ENCODE data around the gene XPR1.
"Not testable (repeated sequence)": the region's sequence is repeated elsewhere in the genome, so short reads cannot be mapped to it uniquely, and the experiment has no call there.

XPR1 gene

GRCh38 chr1:180786624-180787023 is 154.8 kb downstream of the XPR1 start:
- DNase-seq = no peak

GRCh38 chr1:180787628-180788307 is 155.9 kb downstream of the XPR1 start:
- no peak for DNase-seq

GRCh38 chr1:180789460-180789859 is 157.6 kb downstream of the XPR1 start:
- DNase-seq = no peak

- not testable (repeated sequence) for DNase-seq
Observed at GRCh38 chr1:180791152-180791551, 159.3 kb downstream of the XPR1 start.

GRCh38 chr1:180791806-180792205 is 160.0 kb downstream of the XPR1 start:
- no peak for DNase-seq

GRCh38 chr1:180793451-180793850 is 161.6 kb downstream of the XPR1 start:
- DNase-seq = no peak

- DNase-seq = no peak
Observed at GRCh38 chr1:180796897-180797640, 165.2 kb downstream of the XPR1 start.

- no peak for DNase-seq
Observed at GRCh38 chr1:180800945-180801344, 169.1 kb downstream of the XPR1 start.

GRCh38 chr1:180802813-180803212 is 171.0 kb downstream of the XPR1 start:
- no peak for DNase-seq

- DNase-seq = no peak
Observed at GRCh38 chr1:180805316-180805715, 173.5 kb downstream of the XPR1 start.

- DNase-seq = no peak
Observed at GRCh38 chr1:180811298-180811697, 179.5 kb downstream of the XPR1 start.

- no peak for DNase-seq
Observed at GRCh38 chr1:180811886-180812285, 180.1 kb downstream of the XPR1 start.

- DNase-seq = no peak
Observed at GRCh38 chr1:180814258-180814657, 182.4 kb downstream of the XPR1 start.

GRCh38 chr1:180815188-180815587 is 183.4 kb downstream of the XPR1 start:
- no peak for DNase-seq

- no peak for DNase-seq
Observed at GRCh38 chr1:180816132-180816531, 184.3 kb downstream of the XPR1 start.

GRCh38 chr1:180821970-180822369 is 190.1 kb downstream of the XPR1 start:
- no peak for DNase-seq

GRCh38 chr1:180831507-180831906 is 199.7 kb downstream of the XPR1 start:
- not testable (repeated sequence) for DNase-seq

GRCh38 chr1:180833180-180833579 is 201.4 kb downstream of the XPR1 start:
- not testable (repeated sequence) for DNase-seq

GRCh38 chr1:180836449-180836848 is 204.6 kb downstream of the XPR1 start:
- no peak for DNase-seq

GRCh38 chr1:180837020-180837419 is 205.2 kb downstream of the XPR1 start:
- DNase-seq = no peak

GRCh38 chr1:180838535-180838934 is 206.7 kb downstream of the XPR1 start:
- no peak for DNase-seq

- DNase-seq = no peak
Observed at GRCh38 chr1:180839547-180839946, 207.7 kb downstream of the XPR1 start.

- DNase-seq = no peak
Observed at GRCh38 chr1:180841415-180841814, 209.6 kb downstream of the XPR1 start.

- DNase-seq = no peak
Observed at GRCh38 chr1:180842052-180842451, 210.2 kb downstream of the XPR1 start.

Measured in CD4-positive, alpha-beta T cell treated with Interferon gamma for 1 hour (primary cell).